GM10266 (cell line): ENCODE data around the gene BRI3.

Source experiments
- DNase-seq: peaks from one replicate; pipeline ENCODE4 v3.0.0; 2012; ENCODE audit errors: extremely low spot score
- TF ChIP-seq, protein P1 (sequence below): IDR thresholded peaks from 2 replicates; pipeline ENCODE4 v1.5.1; 2012; ENCODE audit warnings: mild to moderate bottlenecking, low read depth; ENCODE audit not compliant: control insufficient read depth, insufficient read depth; ENCODE audit errors: missing control alignments

The BRI3 gene

DNA sequence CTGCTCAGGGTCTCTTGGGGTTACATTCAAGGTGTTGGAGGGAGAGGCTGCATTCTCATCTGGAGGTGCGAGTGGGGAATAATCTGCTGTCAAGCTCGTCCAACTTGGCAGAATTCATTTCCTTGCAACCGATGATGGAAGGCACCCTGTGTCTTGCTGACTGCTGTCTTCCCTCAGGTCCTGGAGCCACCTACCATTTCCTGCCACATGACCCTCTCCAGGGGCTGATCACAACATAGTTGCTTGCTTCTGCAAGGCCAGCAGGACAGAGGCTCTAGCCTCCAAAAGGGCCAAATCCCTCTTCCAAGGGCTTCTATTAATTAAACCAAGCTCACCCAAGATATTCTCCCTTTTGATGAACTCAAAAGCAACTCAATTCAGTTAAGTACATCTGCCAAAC, 14.2 kb upstream of the BRI3 start:
- TF ChIP-seq, protein P1, sequence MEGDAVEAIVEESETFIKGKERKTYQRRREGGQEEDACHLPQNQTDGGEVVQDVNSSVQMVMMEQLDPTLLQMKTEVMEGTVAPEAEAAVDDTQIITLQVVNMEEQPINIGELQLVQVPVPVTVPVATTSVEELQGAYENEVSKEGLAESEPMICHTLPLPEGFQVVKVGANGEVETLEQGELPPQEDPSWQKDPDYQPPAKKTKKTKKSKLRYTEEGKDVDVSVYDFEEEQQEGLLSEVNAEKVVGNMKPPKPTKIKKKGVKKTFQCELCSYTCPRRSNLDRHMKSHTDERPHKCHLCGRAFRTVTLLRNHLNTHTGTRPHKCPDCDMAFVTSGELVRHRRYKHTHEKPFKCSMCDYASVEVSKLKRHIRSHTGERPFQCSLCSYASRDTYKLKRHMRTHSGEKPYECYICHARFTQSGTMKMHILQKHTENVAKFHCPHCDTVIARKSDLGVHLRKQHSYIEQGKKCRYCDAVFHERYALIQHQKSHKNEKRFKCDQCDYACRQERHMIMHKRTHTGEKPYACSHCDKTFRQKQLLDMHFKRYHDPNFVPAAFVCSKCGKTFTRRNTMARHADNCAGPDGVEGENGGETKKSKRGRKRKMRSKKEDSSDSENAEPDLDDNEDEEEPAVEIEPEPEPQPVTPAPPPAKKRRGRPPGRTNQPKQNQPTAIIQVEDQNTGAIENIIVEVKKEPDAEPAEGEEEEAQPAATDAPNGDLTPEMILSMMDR: no peak
- no peak for DNase-seq

DNA sequence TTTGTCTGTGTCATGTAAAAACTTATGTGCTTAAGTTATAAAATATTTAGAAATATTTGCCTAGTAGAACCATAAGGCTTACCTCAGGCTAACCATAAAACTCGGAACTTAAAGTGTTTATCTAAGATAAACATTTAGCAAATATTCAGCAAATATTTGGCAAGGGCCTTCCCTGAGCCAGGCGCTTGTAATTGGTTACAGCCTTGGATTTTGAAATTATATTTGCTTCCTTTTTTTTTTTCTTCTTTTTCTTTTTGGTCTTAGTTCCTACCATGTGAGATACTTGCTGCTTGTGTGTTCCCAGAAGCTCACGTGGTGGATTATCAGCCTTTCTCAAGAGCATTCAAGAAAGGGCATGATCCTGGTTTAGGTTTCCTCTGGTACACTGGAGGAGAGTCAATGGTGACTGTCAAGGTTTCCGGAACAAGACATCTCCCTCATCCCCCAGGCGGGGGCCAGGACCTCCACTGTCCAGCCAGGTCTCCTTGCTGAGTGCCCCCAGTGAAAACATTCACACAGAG, 5.2 kb upstream of the BRI3 start:
- DNase-seq: no peak
- TF ChIP-seq, protein P1: no peak

DNA sequence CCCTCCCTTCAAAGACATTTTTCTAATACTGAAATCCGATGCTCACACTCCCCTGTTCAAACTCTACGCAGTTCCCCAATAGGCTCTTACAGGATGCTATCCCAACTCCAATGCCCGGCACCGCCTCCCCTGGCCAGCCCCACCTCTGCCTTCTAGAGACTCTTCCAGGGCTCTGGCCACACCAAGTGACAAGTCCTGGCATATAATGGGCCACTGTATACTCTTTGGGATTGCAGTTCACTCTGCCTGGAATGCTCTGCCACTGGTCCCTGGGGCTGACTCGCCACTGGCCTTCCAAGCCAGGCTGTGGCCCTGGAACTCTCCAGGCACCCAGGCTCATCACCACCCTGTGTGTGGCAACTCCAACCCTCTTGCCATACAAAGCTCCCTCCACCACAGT, 3.1 kb upstream of the BRI3 start:
- DNase-seq: no peak
- TF ChIP-seq, protein P1: no peak

DNA sequence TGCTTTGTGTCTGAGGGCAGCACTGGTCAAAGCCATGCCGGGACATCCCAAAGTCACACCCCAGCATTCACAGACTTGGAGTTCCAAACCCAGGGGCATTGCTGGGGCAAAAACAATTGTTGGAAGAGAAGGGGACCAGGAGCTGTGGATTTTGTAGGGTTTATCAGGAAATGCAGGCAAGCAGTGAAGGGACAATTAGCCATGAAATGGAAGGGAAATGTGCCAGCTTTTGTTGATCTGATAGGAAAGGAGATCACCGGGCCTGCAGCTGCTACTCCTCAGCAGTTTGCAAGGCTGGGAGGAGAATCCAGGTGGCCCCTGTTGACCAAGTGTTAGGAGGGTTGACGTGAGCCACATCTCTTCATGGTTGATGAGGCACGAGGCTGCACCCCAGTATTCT, 2.5 kb upstream of the BRI3 start:
- DNase-seq: no peak
- TF ChIP-seq, protein P1: no peak

DNA sequence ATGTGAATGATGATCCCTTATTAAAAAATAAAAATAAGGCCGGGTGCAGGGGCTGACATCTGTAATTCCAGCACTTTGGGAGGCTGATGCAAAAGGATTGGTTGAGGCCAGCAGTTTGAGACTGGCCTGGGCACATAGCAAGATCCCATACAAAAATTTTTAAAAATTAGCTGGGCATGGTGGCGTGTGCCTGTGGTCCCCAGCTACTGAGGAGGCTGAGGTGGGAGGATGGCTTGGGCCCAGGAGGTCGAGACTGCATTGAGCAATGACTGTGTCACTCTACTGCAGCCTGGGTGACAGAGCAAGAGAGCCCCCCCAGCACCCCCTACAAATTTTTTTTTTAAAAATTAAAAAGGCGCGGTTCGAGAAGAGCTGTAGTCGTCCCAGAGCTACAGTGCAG, 1.2 kb upstream of the BRI3 start:
- DNase-seq: no peak
- TF ChIP-seq, protein P1: no peak

DNA sequence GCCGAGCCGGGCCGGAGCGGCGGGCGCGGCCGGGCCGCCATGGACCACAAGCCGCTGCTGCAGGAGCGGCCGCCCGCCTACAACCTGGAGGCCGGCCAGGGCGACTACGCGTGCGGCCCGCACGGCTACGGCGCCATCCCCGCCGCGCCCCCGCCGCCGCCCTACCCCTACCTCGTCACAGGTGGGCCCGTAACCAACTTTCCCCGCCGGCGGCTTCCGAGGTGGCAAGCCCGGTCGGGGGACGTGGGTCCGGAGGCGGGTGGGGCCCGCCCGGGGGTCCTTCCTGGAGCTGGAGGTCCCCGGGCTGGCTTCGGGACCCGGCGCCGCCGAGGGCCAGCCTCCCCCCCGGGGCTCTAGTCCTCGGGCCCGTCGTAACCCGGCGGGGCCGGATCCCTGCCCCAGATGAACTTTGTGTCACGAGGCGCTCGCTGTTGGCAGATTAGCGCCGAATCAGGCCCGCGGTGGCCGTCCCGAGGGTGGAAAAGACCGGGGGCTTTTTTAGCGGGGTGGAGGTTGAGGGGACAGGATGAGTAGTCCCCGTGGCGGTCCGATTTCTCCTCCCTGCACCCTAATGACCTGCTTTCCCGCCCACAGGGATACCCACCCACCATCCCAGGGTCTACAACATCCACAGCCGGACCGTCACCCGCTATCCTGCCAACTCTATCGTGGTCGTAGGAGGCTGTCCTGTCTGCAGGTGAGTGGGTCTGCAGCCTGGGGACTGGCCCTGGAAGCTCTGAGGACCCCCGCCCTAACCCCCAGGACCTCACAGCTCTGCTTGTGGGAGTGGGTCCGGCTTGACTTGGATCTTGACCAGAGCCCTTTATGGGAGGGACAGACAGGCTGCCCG, 496 bp downstream of the BRI3 start:
- TF ChIP-seq, protein P1: no peak
- peak; percentile 51 for DNase-seq

DNA sequence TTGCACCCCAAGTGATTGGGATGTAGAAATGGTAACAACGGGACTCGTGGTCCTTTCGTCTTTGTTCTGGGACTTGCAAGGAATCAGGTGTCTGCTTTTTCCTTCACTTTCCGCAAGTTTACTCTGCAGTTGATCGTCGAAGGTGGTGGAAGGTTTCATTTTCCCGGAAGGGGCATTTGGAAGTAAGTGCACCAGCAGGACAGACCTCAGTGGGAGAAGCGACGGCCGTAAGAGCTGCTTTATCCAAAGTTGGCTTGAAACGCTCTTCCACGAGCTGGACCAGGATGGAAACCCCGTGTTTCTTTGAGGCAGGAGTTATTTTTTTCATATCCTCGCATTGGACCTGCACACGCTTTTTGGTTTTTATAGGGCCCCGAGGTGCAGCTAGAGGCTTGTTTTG, 1.2 kb downstream of the BRI3 start:
- TF ChIP-seq, protein P1: no peak
- no peak for DNase-seq
